OCI-LY1 (cell line): ENCODE data around the gene WWOX.

Experiments
- CTCF ChIP-seq: fragments of 200-600 bp; sonication (generic), shearing (Covaris generic); IDR thresholded peaks from 2 replicates; pipeline ENCODE4 v1.5.1; 2017; ENCODE audit warnings: mild to moderate bottlenecking, antibody characterized with exemption, low read length, moderate library complexity, mixed read lengths
- EZH2 ChIP-seq: fragments of 200-600 bp; sonication (generic), shearing (Covaris generic); IDR thresholded peaks from 2 replicates; pipeline ENCODE4 v1.8.0; 2017; ENCODE audit warnings: borderline replicate concordance, mixed run types, mild to moderate bottlenecking, antibody characterized with exemption, low read length, moderate library complexity, mixed read lengths

DNA sequence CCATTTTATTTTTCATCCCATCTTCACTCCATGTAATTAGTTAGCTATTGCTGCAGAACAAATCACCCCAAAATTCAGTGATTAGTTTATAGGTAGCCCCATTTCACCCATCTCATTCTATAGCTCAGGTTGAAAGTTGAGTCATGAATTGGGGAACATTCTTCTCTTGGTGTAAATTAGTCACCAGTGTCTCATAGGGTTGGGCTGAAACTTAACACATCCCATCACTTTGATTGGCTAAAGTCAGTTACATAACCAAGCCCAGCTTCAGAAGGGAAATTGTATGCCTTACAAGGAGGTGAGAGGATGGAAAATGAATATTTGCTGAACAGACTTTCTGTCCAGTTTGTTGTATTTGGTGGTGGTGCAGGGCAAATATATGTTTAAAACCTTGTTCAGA is 477.5 kb downstream of the WWOX start:
- no peak for TF ChIP-seq CTCF
- no peak for TF ChIP-seq EZH2
